HepG2 (cell line): Measurements from ENCODE around the gene ZMYND10. TPM values are rescaled to one million over a fixed set of nuclear protein-coding genes. Genes with fewer than 3 reads are reported as not detected.

ENCODE experiments used
- HNRNPL ChIP-seq: fragments of 200-400 bp; formaldehyde crosslinking; IDR thresholded peaks from 2 replicates; pipeline ENCODE4 v1.6.1; 2017; ENCODE audit warnings: mild to moderate bottlenecking, low read depth, low read length
- NKX3-1 ChIP-seq: sonication (generic); formaldehyde crosslinking; IDR thresholded peaks from 2 replicates; pipeline ENCODE4 v1.5.0; 2020; ENCODE audit warnings: missing genetic modification reagents
- polyA plus RNA-seq, 8 experiments: library from polyadenylated mRNA; depleted of rRNA in 3 of 8; stranded (reverse) in 7 of 8; unstranded in 1 of 8; fragments of >200 nt; fragmentation: Illumina TruSeq in 4 of 8; extraction: Trizol in 4 of 8; gene quantifications; 2 replicates each; pipeline versions ENCODE4 v1.2.1 to v1.2.3, GENCODE V29; 2011 to 2016; ENCODE audit warnings: low read depth in 4 of 8, missing spikeins in 1 of 8, mixed read lengths in 1 of 8; ENCODE audit not compliant: insufficient read depth in 1 of 8
- total RNA-seq, 5 experiments: library from RNA; depleted of rRNA; stranded (reverse); fragments of >200 nt; fragmentation: Illumina TruSeq; extraction: Trizol; gene quantifications; 2 replicates each; pipeline ENCODE4 v1.2.3, GENCODE V29; 2016; ENCODE audit warnings: low read depth in 1 of 5
- TF ChIP-seq, protein P1 (sequence below): sonication (generic); formaldehyde crosslinking; IDR thresholded peaks from 2 replicates; pipeline ENCODE4 v1.5.0; 2020; ENCODE audit warnings: mild to moderate bottlenecking, missing genetic modification reagents, borderline replicate concordance
- TF ChIP-seq, protein P2 (sequence below): sonication (generic); formaldehyde crosslinking; IDR thresholded peaks from 2 replicates; pipeline ENCODE4 v1.4.0; 2020; ENCODE audit warnings: missing genetic modification reagents, borderline replicate concordance
- TF ChIP-seq, protein P3 (sequence below): sonication (generic); formaldehyde crosslinking; IDR thresholded peaks from 2 replicates; pipeline ENCODE4 v1.4.0; 2020; ENCODE audit warnings: missing genetic modification reagents

Gene ZMYND10
- total and polyA plus RNA-seq, 2 of the 13 experiments (the other 11 are each of a cell fraction or from before 2014, with no cell fraction given): 0.60 to 0.74 TPM

DNA sequence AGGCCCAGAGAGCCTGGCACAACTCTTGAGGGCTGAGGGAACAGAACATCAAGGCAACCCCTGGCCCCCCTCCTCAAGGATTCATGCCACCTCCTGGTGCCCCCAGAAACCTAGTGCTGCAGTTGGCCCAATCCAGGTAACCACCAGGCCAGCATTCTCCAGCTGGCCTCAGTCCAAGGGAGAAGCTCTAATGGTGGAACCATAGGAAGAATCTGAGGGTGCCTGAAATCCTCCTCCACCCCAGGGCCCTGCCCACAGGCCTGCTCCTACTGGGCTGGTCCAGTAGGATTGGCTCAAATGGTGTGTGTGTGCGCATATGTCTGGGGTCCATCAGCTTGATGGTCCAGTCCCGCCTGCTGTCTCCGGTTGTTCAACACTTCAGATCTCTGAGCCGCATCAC lies 30.7 kb downstream of the ZMYND10 start (continued):
- TF ChIP-seq, protein P1, sequence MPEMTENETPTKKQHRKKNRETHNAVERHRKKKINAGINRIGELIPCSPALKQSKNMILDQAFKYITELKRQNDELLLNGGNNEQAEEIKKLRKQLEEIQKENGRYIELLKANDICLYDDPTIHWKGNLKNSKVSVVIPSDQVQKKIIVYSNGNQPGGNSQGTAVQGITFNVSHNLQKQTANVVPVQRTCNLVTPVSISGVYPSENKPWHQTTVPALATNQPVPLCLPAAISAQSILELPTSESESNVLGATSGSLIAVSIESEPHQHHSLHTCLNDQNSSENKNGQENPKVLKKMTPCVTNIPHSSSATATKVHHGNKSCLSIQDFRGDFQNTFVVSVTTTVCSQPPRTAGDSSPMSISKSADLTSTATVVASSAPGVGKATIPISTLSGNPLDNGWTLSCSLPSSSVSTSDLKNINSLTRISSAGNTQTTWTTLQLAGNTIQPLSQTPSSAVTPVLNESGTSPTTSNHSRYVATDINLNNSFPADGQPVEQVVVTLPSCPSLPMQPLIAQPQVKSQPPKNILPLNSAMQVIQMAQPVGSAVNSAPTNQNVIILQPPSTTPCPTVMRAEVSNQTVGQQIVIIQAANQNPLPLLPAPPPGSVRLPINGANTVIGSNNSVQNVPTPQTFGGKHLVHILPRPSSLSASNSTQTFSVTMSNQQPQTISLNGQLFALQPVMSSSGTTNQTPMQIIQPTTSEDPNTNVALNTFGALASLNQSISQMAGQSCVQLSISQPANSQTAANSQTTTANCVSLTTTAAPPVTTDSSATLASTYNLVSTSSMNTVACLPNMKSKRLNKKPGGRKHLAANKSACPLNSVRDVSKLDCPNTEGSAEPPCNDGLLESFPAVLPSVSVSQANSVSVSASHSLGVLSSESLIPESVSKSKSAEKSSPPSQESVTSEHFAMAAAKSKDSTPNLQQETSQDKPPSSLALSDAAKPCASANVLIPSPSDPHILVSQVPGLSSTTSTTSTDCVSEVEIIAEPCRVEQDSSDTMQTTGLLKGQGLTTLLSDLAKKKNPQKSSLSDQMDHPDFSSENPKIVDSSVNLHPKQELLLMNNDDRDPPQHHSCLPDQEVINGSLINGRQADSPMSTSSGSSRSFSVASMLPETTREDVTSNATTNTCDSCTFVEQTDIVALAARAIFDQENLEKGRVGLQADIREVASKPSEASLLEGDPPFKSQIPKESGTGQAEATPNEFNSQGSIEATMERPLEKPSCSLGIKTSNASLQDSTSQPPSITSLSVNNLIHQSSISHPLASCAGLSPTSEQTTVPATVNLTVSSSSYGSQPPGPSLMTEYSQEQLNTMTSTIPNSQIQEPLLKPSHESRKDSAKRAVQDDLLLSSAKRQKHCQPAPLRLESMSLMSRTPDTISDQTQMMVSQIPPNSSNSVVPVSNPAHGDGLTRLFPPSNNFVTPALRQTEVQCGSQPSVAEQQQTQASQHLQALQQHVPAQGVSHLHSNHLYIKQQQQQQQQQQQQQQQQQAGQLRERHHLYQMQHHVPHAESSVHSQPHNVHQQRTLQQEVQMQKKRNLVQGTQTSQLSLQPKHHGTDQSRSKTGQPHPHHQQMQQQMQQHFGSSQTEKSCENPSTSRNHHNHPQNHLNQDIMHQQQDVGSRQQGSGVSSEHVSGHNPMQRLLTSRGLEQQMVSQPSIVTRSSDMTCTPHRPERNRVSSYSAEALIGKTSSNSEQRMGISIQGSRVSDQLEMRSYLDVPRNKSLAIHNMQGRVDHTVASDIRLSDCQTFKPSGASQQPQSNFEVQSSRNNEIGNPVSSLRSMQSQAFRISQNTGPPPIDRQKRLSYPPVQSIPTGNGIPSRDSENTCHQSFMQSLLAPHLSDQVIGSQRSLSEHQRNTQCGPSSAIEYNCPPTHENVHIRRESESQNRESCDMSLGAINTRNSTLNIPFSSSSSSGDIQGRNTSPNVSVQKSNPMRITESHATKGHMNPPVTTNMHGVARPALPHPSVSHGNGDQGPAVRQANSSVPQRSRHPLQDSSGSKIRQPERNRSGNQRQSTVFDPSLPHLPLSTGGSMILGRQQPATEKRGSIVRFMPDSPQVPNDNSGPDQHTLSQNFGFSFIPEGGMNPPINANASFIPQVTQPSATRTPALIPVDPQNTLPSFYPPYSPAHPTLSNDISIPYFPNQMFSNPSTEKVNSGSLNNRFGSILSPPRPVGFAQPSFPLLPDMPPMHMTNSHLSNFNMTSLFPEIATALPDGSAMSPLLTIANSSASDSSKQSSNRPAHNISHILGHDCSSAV (CRISPR knock-in tag): no peak
- TF ChIP-seq NKX3-1 (no peak), HNRNPL (no peak)
- TF ChIP-seq, protein P2, sequence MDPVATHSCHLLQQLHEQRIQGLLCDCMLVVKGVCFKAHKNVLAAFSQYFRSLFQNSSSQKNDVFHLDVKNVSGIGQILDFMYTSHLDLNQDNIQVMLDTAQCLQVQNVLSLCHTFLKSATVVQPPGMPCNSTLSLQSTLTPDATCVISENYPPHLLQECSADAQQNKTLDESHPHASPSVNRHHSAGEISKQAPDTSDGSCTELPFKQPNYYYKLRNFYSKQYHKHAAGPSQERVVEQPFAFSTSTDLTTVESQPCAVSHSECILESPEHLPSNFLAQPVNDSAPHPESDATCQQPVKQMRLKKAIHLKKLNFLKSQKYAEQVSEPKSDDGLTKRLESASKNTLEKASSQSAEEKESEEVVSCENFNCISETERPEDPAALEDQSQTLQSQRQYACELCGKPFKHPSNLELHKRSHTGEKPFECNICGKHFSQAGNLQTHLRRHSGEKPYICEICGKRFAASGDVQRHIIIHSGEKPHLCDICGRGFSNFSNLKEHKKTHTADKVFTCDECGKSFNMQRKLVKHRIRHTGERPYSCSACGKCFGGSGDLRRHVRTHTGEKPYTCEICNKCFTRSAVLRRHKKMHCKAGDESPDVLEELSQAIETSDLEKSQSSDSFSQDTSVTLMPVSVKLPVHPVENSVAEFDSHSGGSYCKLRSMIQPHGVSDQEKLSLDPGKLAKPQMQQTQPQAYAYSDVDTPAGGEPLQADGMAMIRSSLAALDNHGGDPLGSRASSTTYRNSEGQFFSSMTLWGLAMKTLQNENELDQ: no peak
- TF ChIP-seq, protein P3, sequence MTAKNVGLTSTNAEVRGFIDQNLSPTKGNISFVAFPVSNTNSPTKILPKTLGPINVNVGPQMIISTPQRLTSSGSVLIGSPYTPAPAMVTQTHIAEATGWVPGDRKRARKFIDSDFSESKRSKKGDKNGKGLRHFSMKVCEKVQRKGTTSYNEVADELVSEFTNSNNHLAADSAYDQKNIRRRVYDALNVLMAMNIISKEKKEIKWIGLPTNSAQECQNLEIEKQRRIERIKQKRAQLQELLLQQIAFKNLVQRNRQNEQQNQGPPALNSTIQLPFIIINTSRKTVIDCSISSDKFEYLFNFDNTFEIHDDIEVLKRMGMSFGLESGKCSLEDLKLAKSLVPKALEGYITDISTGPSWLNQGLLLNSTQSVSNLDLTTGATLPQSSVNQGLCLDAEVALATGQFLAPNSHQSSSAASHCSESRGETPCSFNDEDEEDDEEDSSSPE: no peak
